Measurements from ENCODE around the gene OPTC.

The OPTC gene

DNA sequence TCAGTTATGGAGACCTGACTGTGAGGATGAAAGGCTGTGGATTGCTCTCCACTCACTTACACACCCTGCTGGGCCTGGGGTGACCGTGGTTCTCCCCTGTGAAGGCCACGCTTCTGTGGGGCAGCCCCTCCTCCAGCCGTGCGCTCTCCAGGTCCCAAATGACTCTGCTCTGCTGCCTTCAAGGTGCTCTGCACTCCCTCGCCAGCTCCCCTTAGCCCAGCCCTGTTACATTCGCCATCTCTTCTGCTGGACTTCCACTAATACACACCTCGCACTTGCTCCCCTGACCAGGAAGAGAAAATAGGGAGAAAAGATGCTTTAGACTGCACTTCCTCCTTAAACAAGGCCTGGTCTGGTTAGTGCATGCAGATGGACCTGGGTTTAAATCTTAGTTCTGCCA lies 24.6 kb downstream of the OPTC start:
- ATAC-seq: no peak

DNA sequence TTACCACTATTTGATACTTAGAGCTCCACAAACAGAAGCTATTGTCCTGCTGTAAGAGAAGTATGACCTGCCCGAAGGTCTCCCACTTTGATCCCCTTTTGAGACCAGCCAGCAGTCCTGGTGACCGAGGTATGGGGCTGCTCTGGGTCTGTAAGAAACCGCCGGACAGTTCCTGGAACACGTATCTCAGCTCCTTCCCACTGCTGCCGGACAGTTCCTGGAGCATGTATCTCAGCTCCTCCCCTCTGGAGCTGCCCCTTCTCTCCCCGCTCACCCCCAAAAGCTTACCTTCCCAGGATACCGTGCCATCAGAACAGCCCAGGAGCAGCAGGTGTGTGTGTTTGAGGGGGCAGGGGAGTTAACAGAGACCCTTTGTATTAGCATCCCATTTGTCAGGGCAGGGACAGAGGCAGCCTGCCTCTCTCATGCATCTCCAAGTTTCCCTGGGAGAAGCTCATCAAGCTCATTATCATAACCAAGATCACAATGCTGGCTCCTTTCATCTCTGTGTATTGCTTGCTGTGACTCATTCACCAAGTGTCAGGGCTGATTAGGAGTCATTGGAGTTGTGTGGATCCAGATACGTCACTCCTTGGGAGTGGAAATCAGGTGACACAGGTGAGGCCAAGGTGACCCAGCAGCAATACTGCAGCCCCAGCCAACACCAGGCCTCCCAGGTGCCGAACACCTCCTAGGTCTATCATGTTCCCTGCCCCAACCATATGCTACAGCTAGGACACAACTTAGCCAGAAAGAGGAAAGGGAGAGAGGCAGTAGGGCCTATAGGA lies 25.3 kb downstream of the OPTC start:
- no peak for ATAC-seq

GRCh38 chr1:203519896-203520295 lies 25.9 kb downstream of the OPTC start:
- no peak for ATAC-seq

DNA sequence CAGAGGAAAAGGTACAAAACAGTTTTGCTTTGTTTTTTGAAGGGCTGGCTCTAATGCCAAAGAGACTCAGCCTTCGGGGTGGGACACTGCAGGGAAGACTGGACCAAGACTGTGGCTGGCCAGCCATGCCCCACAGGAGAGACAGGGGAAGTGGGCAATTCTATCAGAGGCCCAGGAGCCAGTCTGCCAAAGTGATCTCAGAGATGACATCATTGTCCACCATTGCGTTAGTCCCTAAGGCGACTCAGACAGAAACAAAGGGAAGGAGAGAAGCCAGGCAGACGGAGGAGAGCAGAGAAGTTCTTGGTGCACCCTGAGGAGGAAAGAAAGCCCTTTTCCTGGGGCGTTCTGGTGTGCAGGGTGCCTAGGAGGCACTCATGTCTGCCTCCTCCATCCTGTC lies 26.4 kb downstream of the OPTC start:
- no peak for ATAC-seq

- no peak for ATAC-seq
These were observed 27.3 kb downstream of the OPTC start for GRCh38 chr1:203521074-203521794.

DNA sequence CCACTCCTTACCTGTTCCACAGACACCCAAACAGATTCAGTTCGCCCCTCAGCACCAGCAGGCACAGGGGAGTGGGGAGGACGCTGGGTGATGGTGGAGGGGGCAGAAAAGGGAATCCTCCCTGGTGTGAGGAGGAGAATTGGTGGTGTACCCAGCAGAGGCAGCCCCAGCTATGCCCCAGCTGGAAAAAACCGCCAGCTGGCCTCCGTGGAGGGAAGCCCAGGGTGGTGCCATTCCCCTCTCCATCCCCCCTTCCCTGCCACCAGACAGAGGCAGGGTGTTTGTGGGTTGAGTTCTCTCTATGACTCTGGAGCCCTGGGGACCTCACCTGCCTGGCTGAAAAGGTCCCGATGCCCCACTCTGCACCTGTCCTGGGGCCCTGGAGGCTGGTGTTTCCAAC lies 27.9 kb downstream of the OPTC start:
- no peak for ATAC-seq

DNA sequence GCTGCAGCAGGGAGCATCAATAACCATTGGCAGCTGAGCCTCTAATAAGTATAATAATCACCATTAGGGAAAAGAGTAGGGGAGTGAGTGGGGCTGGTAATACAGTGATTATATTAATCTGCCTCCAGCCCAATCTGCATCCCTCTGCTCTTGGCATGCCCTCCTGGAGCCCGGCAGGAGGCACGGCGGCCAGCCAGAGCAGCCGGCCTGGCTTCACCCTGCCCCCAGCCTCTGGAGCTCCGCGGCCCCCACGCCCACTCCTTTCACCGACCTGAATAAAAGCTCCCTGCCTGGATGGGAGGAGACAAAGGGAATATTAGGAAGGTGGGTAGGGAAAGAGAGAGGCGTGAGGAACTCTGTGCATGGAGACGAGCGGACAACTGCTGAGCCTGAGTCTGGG lies 28.3 kb downstream of the OPTC start:
- ATAC-seq: no peak

- no peak for ATAC-seq
These were observed 29.7 kb downstream of the OPTC start for GRCh38 chr1:203523667-203524066.

DNA sequence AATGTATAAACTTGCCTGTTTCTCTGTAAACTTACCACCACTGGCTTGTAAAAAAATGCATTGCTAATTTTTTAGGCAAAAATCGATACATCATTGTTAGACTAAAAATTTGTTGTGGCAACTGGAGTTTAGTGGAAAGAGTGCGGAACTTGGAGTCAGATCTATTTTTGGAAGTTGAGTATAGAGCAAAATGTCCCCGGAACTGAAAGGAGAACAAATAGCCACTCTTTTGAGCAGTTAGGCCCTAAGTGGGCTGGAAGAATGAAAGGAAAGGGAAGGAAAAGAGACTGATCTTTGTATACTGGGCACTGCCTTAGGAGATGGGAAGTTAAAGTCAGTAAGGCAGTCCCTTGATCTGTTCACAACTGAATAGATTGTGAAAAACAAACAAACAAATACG lies 30.2 kb downstream of the OPTC start:
- ATAC-seq: no peak

GRCh38 chr1:203524824-203525223 lies 30.9 kb downstream of the OPTC start:
- no peak for ATAC-seq

DNA sequence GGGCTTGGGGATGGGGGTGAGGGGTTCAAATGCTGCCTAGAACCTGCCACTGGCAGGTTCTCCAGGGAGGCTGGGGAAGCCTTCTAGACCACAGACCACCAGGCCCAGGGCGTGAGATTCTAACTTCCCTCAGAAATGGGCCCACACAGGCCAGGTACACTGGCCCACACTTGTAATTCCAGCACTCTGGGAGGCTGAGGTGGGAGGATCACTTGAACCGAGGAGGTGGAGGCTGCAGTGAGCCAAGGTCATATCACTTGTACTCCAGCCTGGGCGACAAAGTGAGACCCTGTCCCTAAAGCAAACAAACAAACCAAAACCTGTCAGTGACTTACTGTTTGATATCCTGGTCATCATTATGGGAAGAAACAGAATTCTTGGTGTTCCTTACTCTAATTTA lies 31.7 kb downstream of the OPTC start:
- ATAC-seq: no peak

DNA sequence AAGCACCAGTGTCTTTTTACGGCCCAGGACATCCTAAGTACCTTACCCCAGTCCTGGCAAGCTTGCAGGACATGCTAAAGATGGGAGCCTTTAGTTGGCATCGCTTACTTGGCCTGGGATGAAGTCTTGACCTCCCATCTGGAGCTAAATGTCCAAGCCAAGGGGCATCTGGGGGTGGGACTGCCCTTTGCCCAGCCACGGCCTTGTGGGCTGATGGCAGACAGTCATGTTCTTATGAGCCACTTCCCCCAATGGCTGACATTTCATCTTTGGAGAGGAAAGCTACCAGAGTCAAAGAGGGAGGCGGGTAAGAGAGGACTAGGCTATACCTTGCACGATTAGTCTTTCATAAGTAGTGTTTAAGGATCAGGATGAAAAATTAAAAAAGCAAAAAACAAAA lies 32.2 kb downstream of the OPTC start:
- ATAC-seq: no peak

DNA sequence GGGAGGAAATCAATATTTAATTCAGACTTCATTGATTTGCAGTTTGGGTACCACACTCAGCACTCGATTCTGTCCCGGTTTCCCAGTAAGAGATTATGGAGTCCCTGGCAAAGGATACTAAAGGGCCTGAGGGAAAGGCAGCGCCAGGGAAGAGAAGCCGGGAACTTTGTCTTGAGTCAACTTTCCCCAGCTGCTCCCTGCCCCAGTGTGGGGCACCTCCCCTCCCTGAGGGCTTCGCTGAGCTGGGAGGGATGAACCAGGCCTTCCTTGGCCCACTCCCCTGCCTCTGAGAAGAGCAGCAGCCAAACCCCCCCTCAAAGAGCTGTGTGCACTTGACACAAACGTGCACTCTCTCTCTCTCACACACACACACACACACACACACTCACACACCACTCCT lies 32.6 kb downstream of the OPTC start:
- ATAC-seq: no peak

- ATAC-seq: no peak
These were observed 33.1 kb downstream of the OPTC start for GRCh38 chr1:203527013-203527412.

DNA sequence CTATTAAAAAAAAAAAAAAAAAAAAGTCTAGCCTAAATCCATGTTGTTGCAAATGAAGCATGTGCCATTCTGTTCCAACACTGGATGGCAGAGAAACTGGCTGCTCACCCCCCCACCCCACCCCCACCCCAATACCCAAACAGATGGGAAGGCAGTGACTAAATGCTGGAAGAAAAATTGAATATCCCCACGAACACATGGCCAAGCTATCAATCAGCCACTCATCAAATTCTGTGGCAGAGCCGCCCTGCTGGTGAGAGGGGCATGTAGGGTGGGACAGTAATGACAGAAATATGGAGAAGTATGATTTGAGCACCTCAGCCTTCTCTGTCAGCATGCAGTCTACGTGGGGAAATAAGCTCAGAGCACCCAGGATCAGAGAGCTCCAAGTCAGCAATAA lies 34.1 kb downstream of the OPTC start:
- no peak for ATAC-seq

DNA sequence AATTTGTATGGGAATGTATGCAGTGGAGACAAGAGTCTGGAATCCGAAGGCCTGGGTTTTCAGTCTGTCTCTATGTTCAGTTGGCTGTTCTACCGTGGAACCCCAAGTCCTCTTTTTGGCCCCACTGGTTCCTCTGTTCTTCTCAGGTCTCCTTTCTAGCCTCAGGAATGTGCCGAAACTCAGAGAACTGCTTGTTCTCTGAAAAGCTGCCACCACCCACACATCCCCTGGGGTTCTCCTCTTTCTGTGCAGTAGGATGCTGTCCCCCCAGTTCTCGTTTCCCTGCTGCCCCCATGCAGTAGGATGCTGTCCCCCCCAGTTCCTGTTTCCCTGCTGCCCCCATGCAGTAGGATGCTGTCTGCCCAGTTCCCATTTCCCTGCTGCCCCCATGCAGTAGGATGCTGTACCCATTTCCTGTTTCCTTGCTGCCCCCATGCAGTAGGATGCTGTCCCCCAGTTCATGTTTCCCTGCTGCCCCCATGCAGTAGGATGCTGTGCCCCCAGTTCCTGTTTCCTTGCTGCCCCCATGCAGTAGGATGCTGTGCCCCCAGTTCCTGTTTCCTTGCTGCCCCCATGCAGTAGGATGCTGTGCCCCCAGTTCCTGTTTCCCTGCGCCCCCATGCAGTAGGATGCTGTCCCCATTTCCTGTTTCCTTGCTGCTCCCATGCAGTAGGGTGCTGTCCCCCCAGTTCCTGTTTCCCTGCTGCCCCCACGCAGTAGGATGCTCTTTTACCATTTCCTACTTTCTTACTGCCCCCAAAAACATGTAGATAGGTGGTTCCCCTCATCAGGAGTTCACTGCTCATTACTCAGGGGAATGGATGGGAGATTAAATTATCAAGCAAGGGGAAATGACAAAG lies 35.3 kb downstream of the OPTC start:
- no peak for ATAC-seq

- ATAC-seq: no peak
These were observed 37.1 kb downstream of the OPTC start for GRCh38 chr1:203531063-203531462.

GRCh38 chr1:203534012-203534411 lies 40.1 kb downstream of the OPTC start:
- ATAC-seq: no peak

DNA sequence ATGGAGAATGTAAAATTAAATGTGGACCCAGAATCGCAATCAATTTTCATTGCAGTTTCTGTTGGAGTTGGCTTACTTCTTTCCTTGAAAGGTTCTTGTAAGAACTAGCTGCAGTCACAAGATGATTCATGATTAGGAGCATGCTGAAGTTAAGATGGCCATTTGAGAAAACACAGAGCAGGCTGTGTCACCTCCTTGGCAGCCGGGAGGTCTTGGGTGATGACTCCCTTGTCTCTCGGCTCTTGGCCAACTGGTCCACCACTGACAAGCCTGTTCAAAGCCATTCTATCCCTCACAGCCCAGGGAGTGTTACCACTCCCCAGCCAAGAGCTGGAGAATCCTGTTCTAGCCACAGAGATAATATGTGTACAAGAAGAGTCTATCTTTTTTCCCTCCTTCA lies 40.6 kb downstream of the OPTC start:
- ATAC-seq: no peak

GRCh38 chr1:203536575-203536974 lies 42.6 kb downstream of the OPTC start:
- ATAC-seq: no peak

DNA sequence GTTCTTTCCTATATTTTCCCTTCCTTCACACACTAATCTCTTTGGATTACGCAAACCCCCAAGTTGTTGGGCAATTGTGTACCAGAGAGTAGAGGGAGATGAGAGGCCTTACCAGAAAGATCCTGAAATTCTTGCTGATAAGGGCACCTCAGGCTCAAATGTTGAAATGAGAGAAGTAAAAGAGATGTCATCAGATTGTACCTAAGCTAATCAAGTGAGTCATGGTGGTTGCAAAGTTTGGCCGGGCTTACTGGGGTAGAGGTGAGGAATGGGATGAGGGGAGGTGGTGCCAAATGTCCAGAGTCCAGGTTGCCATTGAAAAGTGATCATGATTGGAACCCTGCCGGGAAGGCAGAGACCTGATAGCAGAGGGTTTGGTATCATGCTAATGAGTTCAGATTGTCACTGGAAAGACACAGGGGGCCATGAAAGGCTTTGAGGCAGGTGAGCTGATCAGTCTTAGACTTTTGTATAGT lies 43.1 kb downstream of the OPTC start:
- ATAC-seq: no peak

DNA sequence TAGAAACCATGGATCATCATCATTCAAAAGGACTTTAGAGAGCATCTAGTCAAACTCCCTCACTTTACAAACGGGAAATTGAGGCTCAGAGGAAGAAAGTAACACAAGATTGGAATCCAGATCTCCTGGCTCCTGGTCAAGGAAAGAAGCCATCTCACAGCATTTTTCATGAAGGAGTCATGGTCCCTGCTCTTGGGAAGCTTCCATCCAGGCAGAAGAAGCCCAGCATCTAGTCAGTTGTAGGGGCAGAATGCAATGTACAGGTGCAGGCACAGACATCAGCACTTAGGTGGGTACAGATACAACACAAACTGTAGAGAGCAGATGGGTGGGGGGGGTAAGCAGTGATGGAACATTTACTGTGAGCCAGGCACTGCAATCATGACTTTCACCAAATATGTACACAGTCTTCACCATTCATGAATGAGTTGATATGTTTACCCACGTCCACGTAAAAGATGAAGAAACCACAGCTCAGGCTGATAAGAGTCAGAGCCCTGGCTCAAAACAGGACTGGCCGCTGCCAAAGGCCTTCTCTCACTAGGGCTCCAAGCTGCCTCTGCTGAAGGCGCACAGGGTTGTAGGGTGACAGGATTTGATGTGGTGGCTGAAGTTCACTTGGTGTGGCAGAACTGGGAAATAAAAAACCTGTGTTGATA lies 44.0 kb downstream of the OPTC start:
- ATAC-seq: no peak

DNA sequence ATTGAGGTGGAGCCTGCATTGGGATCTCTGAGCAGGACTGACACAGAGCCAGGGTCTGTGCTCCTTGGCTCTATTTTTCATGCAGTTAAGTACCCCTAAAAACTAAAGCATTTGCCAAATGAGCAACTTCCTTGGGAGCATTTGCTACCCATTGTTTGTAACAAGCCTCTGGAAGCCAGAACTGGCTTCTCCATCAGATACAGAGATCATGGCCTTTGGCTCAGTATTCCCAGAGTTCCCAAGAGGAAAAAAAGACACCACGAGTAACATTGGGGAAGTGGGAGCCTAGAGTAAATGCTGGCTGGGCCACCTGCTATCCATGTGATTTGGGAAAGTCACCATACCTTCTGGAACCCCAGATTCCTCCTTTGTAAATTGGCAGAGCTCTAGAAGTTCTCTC lies 44.8 kb downstream of the OPTC start:
- no peak for ATAC-seq
